Dermis microvascular lymphatic vessel endothelial cell (primary cell): Measurements from ENCODE around the gene SPHK1. TPM values are rescaled to one million over a fixed set of nuclear protein-coding genes. Genes with fewer than 3 reads are reported as not detected.

Source experiments
- DNase-seq, 2 donors: peaks; one replicate each; pipeline versions ENCODE4 v3.0.0 to v3.0.0-alpha.2; 2010; ENCODE audit warnings: low read depth in 2 of 2
- total RNA-seq: library from RNA; depleted of rRNA; stranded (reverse); fragments of >200 nt; gene quantifications from 2 replicates; pipeline ENCODE4 v1.2.1, GENCODE V29; 2014

Gene SPHK1
- total RNA-seq, 1 donor from 2014 or later = 196 TPM

DNA sequence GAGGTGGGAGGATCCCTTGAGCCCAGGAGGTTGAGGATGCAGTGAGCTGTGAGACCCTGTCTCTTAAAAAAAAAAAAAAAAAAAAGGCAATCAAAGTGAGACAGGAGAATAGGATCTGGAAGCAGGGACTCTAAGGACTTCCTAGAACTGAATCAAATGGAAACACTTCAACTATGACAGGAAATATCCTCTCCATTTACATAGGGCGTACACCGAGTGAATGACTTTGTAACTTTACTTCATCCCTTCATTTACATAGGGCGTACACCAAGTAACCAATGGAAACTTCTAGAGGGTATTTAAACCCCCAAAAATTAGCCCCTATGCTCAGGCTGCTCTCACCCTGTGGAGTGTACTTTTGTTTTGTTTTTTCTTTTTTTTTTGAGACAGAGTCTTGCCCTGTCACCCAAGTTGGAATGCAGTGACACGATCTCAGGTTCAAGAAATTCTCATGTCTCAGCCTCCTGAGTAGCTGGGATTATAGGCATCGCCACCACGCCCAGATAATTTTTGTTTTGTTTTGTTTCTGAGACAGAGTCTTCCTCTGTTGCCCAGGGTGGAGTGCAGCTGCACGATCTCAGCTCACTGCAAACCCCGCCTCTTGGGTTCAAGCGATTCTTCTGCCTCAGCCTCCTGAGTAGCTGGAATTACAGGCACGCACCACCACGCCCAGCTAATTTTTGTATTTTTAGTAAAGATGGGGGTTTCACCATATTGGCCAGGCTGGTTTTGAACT, 21.1 kb upstream of the SPHK1 start:
- no peak for DNase-seq

DNA sequence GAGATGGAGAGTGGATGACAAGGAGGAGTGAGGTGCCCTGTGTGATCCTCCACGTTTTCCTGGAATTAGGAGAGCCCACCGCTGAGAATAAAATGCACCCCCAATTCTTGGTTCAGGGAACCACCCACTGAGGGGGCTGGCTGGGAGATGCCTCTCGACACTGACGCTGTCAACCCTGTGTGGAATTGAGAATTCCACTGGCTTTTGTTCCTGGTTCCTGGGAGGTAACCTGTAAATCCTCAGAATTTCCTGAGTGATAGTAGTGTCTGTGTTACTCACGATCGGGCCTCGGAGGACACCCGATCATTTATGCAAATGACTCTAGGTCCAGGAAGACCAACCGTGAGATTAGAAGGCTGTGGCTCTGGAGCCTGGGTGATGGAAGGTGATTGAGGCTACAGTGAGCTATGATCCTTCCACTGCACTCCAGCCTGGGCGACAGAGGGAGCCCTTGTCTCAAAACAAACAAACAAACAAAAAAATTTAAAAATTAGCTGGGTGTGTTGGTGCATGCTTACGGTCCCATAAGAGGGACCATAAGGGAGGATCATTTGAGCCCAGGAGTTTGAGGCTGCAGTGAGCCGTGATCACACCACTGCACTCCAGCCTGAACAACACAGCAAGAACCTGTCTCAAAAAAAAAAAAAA, 19.0 kb upstream of the SPHK1 start:
- DNase-seq = peak in 1 of 2 donors; percentile 49

DNA sequence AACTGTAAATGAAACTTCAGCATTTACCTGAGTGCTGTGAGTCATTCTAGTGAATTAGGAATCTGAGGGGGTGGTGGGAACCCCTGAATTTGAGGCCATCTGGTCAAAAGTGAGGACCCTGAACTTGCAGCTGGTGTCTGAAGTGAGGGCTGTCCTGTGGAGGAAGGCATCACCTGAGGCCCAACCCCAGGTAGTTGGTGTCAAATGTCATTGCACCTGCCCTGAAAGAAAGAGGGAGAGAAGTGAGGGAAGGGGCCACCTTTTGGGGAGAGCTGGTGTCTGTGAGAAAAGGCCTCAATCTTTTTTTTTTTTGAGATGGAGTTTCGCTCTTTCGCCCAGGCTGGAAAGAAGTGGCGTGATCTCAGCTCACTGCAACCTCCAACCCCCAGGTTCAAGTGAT, 18.2 kb upstream of the SPHK1 start:
- DNase-seq = no peak

DNA sequence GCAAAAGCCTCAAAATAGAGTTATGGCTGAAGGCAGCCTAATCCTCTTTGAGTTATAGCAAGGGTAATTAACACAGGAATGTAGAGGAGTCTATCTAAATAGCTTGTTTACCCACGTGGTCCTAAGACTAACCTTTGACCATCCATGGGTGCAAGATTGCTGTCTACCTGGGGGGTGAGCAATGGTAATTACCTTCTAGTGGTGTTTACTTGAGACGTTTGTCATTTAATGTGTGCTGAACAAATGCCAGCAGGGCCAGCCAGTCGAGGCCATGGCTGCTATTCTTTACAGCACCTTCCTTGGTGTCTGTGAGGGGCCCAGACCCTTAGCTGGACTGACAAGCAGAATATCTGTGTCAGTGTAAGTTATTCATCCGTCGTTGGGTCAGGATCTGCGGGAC, 16.8 kb upstream of the SPHK1 start:
- no peak for DNase-seq

DNA sequence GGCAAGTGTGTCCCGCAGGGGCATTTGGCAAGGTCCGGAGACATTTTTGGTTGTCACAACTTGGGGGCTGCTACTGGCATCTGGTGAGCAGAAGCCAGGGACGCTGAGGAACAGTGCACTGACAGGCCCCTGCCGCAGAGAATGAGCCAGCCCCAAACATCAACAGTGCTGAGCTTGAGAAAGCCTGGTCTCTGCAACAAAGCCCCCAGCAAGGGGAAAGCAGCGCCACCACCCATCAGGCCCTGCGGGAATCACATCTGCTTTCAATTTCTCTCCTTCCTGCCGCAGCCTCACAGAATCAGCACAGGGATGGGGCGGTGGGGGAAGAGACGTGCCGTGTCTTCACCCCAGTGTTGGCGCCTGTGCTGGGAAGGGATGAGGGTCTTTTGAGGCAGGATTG, 15.9 kb upstream of the SPHK1 start:
- DNase-seq = no peak

DNA sequence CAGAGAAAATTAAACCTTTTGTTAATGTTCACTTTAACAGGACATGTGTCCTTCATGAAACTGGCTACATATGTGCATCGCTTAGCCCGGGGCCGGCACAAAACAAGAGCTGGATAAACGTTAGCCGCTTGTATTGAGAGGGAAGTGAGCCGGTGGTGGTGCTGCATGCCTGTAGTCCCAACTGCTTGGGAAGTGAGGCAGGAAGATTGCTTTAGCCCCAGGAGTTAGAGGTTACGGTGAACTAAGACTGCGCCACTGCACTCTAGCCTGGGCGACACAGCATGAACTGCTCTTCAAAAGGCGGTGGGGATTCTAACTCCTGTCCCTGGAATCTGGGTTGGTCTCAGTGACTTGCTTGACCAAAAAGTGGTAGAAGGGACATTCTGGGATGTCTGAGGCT, 15.0 kb upstream of the SPHK1 start:
- DNase-seq = no peak

DNA sequence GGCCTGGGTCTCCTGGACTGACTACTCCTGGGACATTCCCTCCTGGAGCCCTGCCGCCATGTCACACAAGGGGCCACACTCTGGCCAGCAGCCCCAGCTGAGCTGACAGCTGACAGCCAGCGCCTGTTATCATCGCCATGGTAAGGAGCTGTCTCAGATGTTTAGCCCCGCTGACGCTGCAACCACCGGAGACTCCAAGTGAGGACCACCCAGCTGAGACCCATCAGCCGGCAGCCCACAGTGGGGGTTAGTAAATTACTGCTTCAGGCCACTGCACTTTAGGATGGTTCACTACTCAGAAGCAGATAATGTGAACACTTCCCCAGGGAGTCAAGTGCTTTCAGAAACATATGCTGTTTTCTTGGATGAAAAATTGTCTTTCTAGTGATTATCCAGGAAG, 14.6 kb upstream of the SPHK1 start:
- no peak for DNase-seq

DNA sequence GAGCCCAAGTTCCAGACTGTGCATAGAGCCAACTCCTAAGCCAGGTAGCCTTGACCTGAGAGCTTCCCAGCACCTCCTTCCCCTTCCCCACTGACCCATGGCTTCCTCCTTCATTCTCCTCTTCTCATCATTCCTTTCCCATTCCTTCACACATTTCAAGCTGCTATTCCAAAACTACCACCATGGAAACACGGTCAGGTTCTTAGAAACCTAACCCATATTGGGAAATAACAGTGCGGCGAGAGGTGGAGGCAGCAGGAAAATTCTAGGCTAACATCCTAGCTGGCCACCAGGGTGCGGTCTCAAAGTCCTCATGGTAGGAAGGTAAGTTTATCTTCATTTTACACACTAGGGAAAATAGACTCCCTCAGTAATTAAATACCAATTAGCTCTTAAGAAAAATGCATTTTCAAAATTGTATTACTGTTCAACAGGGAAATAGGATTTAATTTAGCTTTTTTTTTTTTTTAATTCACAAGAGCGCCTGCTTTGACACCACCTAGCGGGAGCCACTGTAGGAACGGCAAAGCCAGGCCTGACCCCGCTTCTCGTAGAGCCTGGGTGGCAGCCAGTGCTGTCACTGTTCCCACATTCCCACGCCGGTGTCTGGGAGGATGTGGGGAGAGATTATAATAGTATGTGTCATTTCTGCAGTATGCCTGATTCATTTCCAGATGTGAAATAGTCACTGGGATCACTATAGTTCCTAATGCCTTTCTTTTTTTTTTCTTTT, 14.0 kb upstream of the SPHK1 start:
- peak; percentile 94 to 96 for DNase-seq

DNA sequence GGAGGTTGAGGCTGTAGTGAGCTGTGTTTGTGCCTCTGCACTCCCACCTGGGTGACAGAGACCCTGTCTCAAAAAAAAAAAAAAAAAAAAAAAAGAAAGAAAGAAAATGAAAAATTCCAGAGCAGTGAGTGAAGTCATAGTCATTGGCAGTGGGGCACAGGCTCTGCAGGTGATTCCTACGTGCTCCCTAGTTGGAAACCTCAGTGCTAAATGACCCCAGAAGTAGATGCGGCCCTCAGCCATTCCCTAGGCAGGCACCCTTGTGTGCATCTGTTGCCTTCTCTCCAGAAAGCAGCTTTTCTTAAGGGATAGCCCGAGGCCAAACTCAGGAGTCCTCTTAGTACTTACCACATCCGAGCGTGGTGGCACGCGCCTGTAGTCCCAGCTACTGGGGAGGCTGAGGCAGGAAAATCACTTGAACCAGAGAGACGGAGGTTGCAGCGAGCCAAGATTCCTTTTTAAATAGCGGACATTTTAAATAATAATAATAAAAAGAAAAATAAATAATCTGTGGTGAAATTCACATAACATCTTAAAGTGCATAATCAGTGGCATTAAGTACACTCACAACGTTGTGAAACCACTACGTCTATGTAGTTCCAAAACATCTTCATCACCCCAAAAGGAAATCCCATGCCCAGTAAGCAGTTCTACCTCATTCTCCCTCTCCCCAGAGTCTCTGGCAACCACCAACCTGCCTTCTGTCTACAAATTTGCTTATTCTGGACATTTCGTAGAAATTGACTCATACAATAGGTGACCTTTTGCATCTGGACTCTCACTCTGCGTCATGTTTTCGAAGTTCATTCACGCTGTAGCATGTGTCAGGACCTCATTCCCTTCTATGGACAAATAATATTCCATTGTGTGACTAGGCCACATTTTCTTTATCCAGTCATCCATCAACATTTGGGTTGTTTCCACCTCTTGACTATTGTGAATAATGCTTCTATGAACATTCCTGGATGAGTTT, 12.5 kb upstream of the SPHK1 start:
- DNase-seq = peak; percentile 98 to 100

DNA sequence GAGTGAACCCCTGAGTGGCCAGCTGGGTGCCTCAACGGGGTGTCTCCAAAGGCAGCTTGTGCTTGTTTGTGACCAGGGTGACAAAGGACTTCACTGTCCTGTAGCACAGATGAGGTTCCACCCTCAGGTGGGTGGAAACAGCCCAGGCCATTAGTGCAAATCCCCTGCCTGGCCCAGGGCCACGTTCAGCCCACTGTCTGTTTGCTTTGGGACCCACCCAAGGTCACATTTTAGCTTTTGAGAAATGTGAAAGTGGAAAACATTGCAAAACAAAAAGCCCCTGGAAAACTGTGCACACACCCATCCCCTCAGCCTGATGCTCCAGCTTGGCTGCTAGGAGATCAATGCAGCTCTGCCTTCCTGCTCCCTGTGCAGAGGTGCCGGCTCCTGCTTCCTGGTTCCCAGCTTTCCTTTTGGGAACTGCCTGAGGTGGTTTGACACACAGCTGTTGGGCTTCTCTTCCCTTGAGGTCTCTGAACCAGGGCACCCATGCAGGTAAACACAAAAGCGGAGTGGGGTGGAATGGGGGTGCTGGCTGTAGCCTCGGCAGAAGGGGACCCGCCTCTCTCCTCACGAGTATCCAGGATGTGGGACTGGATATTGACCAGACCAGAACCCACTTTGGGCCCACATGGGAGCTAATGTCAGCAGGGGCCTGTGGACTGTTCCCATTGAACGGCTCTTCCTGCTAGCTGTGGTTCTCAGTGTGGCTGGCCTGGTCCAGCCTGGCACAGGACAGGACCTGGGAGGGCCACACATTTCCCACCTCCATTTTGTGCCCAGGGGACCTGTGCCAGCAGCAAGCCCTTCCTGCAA, 7.9 kb upstream of the SPHK1 start:
- peak; percentile 72 to 95 for DNase-seq

DNA sequence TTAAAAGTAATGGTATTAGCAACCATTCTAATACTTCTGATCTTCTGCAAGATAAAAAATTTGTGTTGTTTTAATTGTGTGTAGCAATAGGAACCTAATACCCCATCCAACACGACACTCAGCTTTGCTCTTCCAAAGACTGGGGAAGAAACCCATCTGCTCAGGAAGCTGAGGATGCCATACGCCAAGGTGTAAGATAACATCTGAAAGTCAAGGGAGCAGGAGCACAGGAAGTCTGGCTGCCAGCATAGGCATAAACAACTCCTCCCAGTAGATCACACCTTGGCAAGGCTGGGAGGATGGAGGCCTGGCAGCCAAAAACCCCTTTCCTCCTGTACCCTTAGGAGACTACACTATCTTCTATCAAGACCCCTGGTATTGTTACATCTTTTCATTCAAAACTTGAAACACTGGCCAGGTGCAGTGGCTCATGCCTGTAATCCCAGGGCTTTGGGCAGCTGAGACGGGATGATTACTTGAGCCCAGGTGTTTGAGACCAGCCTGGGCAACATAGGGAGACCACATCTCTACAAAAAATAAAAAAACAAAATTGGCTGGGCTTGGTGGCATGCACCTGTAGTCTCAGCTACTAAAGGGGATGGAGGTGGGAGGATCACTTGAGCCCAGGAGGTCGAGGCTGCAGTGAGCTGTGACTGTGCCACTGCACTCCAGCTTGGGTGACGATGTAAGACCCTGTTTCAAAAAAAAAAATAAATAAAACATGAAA, 5.7 kb upstream of the SPHK1 start:
- DNase-seq = peak in 1 of 2 donors; percentile 62

DNA sequence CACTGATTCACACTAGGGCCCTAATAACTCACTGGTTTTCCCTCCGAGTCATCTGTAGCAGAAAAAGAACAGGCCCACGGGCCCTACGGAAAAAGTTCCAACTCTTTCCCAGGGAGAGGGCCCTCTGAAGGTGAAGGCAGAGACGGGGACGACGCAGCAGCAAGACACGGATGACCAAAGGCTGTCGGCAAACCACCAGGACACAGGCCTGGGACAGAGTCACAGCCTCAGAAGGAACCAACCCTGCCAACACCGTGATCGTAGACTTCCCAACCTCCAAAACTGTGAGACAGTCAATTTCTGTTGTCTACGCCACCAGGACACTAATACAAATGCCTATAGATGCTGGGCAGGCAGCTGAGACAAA, 5.2 kb upstream of the SPHK1 start:
- DNase-seq = no peak

DNA sequence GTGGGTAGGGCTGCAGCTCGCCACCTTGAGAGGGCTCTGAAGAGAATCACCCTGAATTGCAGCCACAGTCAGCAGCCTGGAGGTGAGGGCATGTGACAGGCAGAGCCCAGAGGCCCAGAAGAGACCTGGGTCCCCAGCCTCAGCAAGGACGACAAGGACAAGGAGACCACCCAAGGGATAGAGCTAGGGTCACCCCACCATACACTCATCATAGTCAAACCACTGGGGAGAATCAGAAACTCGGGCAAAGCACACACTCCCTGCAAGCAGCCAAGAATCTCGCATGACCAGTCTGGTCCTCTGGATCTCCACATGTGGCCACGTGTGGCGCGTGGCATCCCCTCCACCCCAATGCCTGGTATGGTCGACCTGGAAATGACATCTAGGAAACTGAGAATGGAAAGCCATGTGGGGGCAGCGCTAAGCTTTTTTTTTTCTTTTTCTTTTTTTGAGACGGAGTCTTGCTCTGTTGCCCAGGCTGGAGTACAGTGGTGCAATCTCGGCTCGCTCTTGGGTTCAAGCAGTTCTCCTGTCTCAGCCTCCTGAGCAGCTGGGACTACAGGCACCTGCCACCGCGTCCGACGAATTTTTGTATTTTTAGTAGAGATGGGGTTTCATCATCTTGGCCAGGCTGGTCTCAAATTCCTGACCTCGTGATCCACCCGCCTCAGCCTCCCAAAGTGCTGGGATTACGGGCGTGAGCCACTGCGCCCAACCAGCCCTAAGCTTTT, 4.6 kb upstream of the SPHK1 start:
- no peak for DNase-seq

DNA sequence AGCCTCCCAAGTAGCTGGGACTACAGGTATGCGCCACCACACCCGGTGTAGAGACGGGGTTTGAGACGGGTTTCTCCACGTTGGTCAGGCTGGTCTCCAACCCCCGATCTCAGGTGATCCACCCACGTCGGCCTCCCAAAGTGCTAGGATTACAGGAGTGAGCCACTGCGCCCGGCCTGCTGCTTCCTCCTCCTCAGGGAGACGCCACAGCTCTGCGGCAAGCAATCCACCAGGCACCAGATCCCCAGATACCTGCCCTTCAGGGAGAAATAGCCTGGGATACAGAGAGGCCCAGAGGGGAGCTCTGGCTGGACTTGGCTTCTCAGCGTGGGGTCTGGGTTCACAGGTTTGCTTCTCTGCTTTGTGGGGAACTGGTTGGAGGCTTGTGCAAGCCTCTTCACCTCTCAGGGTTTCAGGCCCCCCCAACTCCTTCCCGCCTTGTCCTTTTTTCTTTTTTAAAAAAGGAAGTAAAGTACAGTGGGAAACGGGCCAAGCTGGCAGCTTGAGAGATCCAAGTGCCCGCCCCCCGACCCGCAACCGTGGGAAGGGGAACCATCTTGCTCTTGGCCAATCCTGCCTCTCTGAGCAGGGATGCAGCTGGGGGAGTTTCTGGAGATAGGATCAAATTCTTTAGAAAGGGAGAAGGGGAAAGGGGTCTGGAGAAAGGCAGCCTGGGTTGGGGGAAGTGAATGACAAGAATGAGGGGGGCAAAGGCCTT, 2.6 kb upstream of the SPHK1 start:
- DNase-seq = peak in 1 of 2 donors; percentile 32

DNA sequence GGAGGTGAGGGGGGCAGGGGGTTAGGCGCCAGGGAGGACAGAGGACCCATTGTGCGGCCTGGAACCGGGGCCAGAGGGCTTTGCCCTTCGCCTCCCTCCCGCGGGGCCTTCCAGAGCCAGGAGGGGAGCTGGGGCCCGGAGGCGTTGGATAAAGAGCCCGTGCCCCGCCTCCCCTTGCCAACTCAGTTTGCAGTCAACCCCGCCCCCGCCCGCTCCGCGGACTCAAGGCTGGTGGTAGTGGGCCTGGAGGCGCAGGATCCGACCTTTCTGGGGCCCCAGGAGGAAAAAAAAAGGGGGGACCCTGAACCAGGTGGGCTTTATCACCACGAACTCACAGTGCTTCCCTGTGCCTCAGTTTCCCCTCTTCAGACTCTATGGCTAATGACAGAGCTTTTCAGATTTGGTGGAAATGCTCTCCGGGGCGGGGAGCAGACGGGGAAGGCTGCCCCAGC, 2.0 kb upstream of the SPHK1 start:
- peak in 1 of 2 donors; percentile 67 for DNase-seq

DNA sequence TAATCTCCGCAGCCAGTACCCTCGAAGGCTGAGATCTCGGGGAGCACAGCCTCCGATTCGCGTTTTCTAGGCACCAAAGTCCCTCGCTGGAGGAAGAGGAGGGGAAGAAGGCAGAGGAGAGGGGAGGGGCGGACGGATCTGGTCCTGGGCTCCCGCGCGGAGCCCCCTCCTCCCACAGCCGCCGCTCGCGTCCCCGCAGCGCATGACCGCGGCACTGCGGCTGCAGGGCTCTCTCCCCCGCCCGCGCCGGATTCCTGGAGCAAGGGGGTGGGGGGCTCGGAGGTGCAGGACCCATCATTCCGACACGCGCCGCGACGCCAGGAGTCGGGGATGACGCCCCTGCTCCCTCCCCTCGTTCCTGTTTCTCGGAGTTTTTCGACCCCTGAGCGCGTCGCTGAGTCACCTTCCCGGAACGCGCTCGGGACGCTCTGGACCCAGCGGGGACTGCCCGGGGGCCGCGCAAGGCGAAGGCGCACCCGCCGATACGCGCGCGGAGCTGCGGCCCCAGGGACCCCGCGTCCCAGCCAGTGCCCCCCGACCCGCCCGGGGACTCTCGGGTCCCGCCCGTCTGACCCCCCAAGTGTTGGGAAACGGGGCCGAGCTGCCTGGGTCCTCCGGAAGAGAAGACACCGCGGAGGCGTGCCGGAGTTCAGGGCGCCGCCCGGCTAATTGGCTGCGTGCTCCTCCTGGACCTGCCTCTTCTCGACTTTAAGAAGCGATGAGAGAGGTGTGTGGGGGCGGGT, 1.4 kb upstream of the SPHK1 start:
- peak in 1 of 2 donors; percentile 83 for DNase-seq

DNA sequence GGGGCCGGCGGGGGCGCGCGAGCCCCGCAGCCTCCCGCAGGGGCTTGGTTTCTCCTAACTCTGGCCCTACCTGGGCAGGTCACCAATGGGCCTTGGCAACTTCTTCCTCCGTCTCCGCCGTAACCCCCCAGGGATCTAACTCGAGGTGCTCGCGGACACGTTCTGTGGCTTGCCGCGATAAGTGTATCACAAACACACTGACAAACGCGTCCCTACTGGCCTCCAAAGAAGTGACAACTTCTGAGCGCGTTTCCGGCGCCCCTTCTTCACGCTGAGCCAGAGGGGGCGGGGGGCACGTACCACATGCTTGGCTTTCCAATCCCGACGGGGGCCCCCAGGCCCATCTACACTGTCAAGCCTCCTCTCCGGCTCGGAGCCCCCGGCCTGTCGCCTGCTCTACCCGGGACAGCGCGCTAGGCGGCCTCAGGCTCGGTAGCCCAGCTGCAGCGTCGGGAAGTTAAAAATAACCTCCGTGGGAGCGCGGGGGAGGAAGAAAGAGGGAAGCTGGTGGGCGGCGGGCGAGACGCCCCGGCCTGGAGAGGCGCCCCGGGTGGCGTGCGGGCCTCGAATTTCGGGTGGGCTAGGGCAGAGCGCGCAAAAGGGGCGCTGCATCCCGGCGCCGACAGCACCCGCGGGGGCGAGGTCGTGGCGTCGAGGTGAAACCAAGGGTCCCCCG, 725 bp upstream of the SPHK1 start:
- peak in 1 of 2 donors; percentile 68 for DNase-seq
